ENCODE measurements around the gene CYGB.
"Not testable (repeated sequence)": the region's sequence is repeated elsewhere in the genome, so short reads cannot be mapped to it uniquely, and the experiment has no call there.

- not testable (repeated sequence) for TF ChIP-seq POLR2A (IDR thresholded peaks at IDR 0.05; ENCODE audit: low read length); GATA1 (IDR thresholded peaks at IDR 0.05; ENCODE audit: low read depth, low read length)
Observed at GRCh38 chr17:76521683-76522082, 15.8 kb downstream of the CYGB start.
